ENCODE measurements around the gene TASOR.
A peak's percentile ranks its signal among the peaks of the same experiment; 100 is the strongest.
"Not testable (repeated sequence)": the region's sequence is repeated elsewhere in the genome, so short reads cannot be mapped to it uniquely, and the experiment has no call there.

TASOR gene

GRCh38 chr3:56707412-56707811, 24.3 kb upstream of the TASOR start:
- H3K4me1 ChIP-seq (ENCODE audit: control extremely low read depth in 1 of 4, control insufficient read depth in 4 of 4, insufficient read depth in 4 of 4, low read length in 3 of 4); H3K4me3 ChIP-seq (ENCODE audit: control insufficient read depth in 1 of 7, extremely low read depth in 1 of 7, insufficient read depth in 4 of 7, low read depth in 2 of 7, low read length in 6 of 7); H3K27ac ChIP-seq (ENCODE audit: insufficient read depth in 1 of 2, low read depth in 1 of 2, low read length in 2 of 2, poor library complexity in 1 of 2, severe bottlenecking in 2 of 2); DNase-seq; H3K9me3 ChIP-seq (ENCODE audit: control extremely low read depth in 1 of 5, control insufficient read depth in 4 of 5, insufficient read depth in 2 of 5, low read depth in 1 of 5, low read length in 4 of 5); H3K27me3 ChIP-seq (replicated peaks in 2 of 5; ENCODE audit: control insufficient read depth in 4 of 5, insufficient read depth in 5 of 5, low read length in 4 of 5); POLR2A ChIA-PET; H3K36me3 ChIP-seq (ENCODE audit: control insufficient read depth in 4 of 4, insufficient read depth in 4 of 4, low read length in 3 of 4): not testable (repeated sequence)
- WGBS (ENCODE audit: insufficient coverage) = no CpG with 5 or more reads among the region's 6 CpGs
- CTCF ChIA-PET = interaction anchor here (0.6 to 3.3 kb wide), 4 partner anchors 12 to 292 kb away, joined by 3 to 25 read pairs (median 4); no protein-coding TSS in a partner anchor

DNA sequence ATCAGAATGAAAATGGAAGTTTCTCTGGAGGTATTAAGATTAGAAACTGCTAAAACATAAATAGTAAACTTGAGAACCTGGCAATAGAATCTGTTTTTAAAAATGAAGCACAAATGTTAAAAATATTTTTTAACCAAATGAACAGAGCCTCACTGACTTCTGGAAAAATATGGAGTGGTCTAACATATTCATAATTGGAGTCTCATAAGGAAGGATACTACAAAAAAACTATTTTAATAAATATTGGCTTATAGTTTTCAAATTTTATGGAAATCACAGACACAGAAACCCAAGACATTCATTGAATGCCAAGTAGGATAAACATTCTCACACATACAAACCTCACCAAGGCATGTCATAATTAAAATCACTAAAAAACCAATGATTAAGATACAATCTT, 23.6 kb upstream of the TASOR start:
- no peak for DNase-seq
- Histone ChIP-seq H3K9me3 (ENCODE audit: control extremely low read depth in 1 of 5, control insufficient read depth in 4 of 5, insufficient read depth in 2 of 5, low read depth in 1 of 5, low read length in 4 of 5) (no peaks in the 10 kb centered on the region), H3K4me3 (ENCODE audit: control insufficient read depth in 1 of 7, extremely low read depth in 1 of 7, insufficient read depth in 4 of 7, low read depth in 2 of 7, low read length in 6 of 7) (no peak overlapping the region), H3K27ac (ENCODE audit: insufficient read depth in 1 of 2, low read depth in 1 of 2, low read length in 2 of 2, poor library complexity in 1 of 2, severe bottlenecking in 2 of 2) (no peak overlapping the region), H3K4me1 (ENCODE audit: control extremely low read depth in 1 of 4, control insufficient read depth in 4 of 4, insufficient read depth in 4 of 4, low read length in 3 of 4) (no peaks in the 10 kb centered on the region), H3K36me3 (ENCODE audit: control insufficient read depth in 4 of 4, insufficient read depth in 4 of 4, low read length in 3 of 4) (no peaks in the 10 kb centered on the region), H3K27me3 (replicated peaks in 2 of 5; ENCODE audit: control insufficient read depth in 4 of 5, insufficient read depth in 5 of 5, low read length in 4 of 5) (no peaks in the 10 kb centered on the region)
- ChIA-PET CTCF (interaction anchor here (7.2 to 7.4 kb wide), 2 partner anchors 94 to 283 kb away, joined by 116 to 170 read pairs; partner anchors contain the start of gene ARHGEF3), POLR2A (interaction anchor here (1.0 kb wide), 1 partner anchor 281 kb away, joined by 3 read pairs; no protein-coding TSS in a partner anchor)

- no CpG with 5 or more reads among the region's 3 CpGs for WGBS (ENCODE audit: insufficient coverage)
- CTCF ChIA-PET = interaction anchor here (0.8 to 7.4 kb wide), 10 partner anchors 9 to 291 kb away, joined by 3 to 170 read pairs (median 4); partner anchors contain the start of gene ARHGEF3
- Histone ChIP-seq H3K36me3 (ENCODE audit: control insufficient read depth in 4 of 4, insufficient read depth in 4 of 4, low read length in 3 of 4) (no peaks in the 10 kb centered on the region), H3K27ac (ENCODE audit: insufficient read depth in 1 of 2, low read depth in 1 of 2, low read length in 2 of 2, poor library complexity in 1 of 2, severe bottlenecking in 2 of 2) (no peak overlapping the region), H3K4me1 (ENCODE audit: control extremely low read depth in 1 of 4, control insufficient read depth in 4 of 4, insufficient read depth in 4 of 4, low read length in 3 of 4) (no peaks in the 10 kb centered on the region), H3K9me3 (ENCODE audit: control extremely low read depth in 1 of 5, control insufficient read depth in 4 of 5, insufficient read depth in 2 of 5, low read depth in 1 of 5, low read length in 4 of 5) (no peaks in the 10 kb centered on the region), H3K27me3 (replicated peaks in 2 of 5; ENCODE audit: control insufficient read depth in 4 of 5, insufficient read depth in 5 of 5, low read length in 4 of 5) (no peaks in the 10 kb centered on the region), H3K4me3 (ENCODE audit: control insufficient read depth in 1 of 7, extremely low read depth in 1 of 7, insufficient read depth in 4 of 7, low read depth in 2 of 7, low read length in 6 of 7) (no peak overlapping the region)
- POLR2A ChIA-PET = interaction anchor here (1.0 kb wide), 1 partner anchor 279 kb away, joined by 3 read pairs; no protein-coding TSS in a partner anchor
- no peak for DNase-seq
Observed at GRCh38 chr3:56704706-56705105, 21.6 kb upstream of the TASOR start.

DNA sequence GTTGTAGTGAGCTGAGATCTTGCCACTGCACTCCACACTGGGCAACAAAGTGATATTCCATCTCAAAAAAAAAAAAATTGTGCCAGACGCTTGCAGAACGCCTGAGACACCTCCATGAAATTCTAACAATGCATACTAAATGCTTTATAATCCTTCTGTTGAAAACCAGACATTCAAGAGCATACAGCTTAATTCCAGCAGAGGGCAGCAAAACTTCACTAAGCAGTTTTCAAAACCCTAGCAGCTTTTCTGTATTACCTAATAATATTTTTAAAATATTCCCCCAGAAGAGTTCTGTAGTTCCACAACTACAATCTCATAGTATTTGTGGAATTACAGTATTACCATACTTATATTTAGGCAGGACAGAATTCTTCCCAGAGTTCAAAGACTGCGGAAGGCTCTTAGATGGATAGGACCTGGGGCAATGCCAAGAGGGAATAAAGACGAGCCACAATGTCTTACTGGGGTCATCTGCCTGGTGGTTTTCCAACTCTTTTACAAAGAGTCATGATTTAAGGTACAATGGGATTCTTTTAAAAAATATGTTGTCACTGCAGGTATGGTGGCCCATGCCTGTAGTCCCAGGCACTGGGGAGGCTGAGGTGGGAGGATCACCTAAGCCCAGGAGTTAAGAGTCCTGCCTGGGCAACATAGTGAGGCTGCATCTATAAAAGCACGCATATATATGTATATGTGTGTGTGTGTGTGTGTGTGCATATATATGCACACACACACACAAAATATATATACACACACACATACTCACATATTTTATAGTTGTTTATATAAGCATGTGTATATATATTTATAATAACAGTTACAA, 19.6 kb upstream of the TASOR start:
- ChIA-PET CTCF (interaction anchor here (0.6 to 7.4 kb wide), 18 partner anchors 10 to 1481 kb away, joined by 3 to 170 read pairs (median 4); partner anchors contain the start of gene ARHGEF3), POLR2A (interaction anchor here (0.6 to 0.7 kb wide), 6 partner anchors 51 to 345 kb away, joined by 3 to 12 read pairs (median 5); no protein-coding TSS in a partner anchor)
- Histone ChIP-seq H3K4me1 (ENCODE audit: control extremely low read depth in 1 of 4, control insufficient read depth in 4 of 4, insufficient read depth in 4 of 4, low read length in 3 of 4) (no peaks in the 10 kb centered on the region), H3K9me3 (ENCODE audit: control extremely low read depth in 1 of 5, control insufficient read depth in 4 of 5, insufficient read depth in 2 of 5, low read depth in 1 of 5, low read length in 4 of 5) (no peaks in the 10 kb centered on the region), H3K27me3 (replicated peaks in 2 of 5; ENCODE audit: control insufficient read depth in 4 of 5, insufficient read depth in 5 of 5, low read length in 4 of 5) (no peaks in the 10 kb centered on the region), H3K27ac (ENCODE audit: insufficient read depth in 1 of 2, low read depth in 1 of 2, low read length in 2 of 2, poor library complexity in 1 of 2, severe bottlenecking in 2 of 2) (no peak overlapping the region), H3K4me3 (ENCODE audit: control insufficient read depth in 1 of 7, extremely low read depth in 1 of 7, insufficient read depth in 4 of 7, low read depth in 2 of 7, low read length in 6 of 7) (no peak overlapping the region), H3K36me3 (ENCODE audit: control insufficient read depth in 4 of 4, insufficient read depth in 4 of 4, low read length in 3 of 4) (no peaks in the 10 kb centered on the region)
- 47% methylated on average over 3 of the region's 5 CpGs for WGBS (ENCODE audit: insufficient coverage)
- peak; percentile 76 to 90 (median 80) for DNase-seq

DNA sequence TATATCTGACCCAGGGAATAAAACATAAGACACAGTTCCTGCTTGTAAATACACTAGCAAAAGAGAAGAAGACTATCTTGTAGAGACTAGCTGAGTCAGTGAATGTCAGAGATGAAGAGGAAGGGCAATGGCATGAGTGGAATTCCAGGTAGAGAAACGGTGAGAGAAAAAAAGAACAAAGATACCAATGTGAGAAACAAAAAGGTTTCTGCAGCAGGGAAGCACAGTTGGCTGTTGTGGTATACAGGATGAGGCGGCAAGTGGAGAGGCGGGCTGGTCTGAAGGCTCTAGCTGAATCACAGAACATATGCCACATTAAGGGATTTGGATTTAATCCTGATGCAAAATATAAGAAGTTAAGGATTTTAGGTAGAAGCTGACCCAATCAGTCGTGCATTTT, 17.1 kb upstream of the TASOR start:
- DNase-seq = no peak
- H3K36me3 ChIP-seq (ENCODE audit: control insufficient read depth in 4 of 4, insufficient read depth in 4 of 4, low read length in 3 of 4) = no peaks in the 10 kb centered on the region
- CTCF ChIA-PET = interaction anchor here (0.9 to 7.4 kb wide), 6 partner anchors 9 to 289 kb away, joined by 3 to 170 read pairs (median 4); partner anchors contain the start of gene ARHGEF3
- no peaks in the 10 kb centered on the region for H3K27me3 ChIP-seq (replicated peaks in 2 of 5; ENCODE audit: control insufficient read depth in 4 of 5, insufficient read depth in 5 of 5, low read length in 4 of 5)
- 72% methylated on average over 4 of the region's 4 CpGs for WGBS (ENCODE audit: insufficient coverage)
- peaks cover 0 to 9% (median 4%) of the 10 kb centered on the region in 4 experiments for H3K4me1 ChIP-seq (ENCODE audit: control extremely low read depth in 1 of 4, control insufficient read depth in 4 of 4, insufficient read depth in 4 of 4, low read length in 3 of 4)
- H3K9me3 ChIP-seq (ENCODE audit: control extremely low read depth in 1 of 5, control insufficient read depth in 4 of 5, insufficient read depth in 2 of 5, low read depth in 1 of 5, low read length in 4 of 5) = no peaks in the 10 kb centered on the region
- H3K4me3 ChIP-seq (ENCODE audit: control insufficient read depth in 1 of 7, extremely low read depth in 1 of 7, insufficient read depth in 4 of 7, low read depth in 2 of 7, low read length in 6 of 7) = no peak overlapping the region
- POLR2A ChIA-PET = no interaction called here
- H3K27ac ChIP-seq (ENCODE audit: insufficient read depth in 1 of 2, low read depth in 1 of 2, low read length in 2 of 2, poor library complexity in 1 of 2, severe bottlenecking in 2 of 2) = no peak overlapping the region

DNA sequence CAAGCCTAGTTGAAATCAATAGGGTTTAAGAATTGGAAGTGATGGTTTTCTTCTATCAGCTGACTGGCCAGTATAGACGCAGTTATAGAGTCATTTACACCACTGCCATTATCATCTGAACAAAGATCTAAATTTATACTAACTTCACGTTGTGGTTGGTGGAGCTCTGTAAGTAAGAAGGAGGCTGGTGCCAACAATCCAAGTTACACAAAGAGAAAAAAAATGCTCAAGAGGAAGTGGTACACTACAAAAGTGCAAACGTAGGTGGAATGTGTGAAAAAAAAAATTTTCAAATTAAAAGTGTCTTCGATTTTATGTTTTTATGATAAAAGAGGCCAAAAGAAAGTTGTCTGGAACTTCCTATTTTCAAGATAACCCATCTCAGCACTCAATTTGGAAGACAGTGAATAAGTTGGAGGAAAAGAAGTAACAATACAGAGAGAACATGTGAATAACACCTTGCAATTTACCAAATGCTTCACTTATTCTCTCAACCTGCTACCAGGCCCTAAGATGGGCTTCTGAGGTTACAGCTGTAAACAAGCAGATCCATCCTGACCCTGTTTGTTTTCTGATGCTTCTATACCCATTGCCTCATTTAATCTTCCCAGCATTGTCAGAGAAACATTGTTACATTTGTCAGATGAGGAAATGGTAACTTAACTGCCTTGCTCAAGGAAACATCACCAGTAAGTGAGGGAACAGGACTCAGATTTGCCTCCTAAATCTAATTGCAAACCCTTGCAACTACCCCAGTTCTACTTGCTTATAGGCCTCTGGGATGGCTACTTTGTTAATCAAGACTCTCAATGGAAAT, 12.0 kb upstream of the TASOR start:
- ChIA-PET POLR2A (no interaction called here), CTCF (interaction anchor here (1.2 to 2.2 kb wide), 7 partner anchors 10 to 298 kb away, joined by 3 to 11 read pairs (median 6); no protein-coding TSS in a partner anchor)
- Histone ChIP-seq H3K4me1 (ENCODE audit: control extremely low read depth in 1 of 4, control insufficient read depth in 4 of 4, insufficient read depth in 4 of 4, low read length in 3 of 4) (peaks cover 0 to 35% (median 30%) of the 10 kb centered on the region in 4 experiments), H3K36me3 (ENCODE audit: control insufficient read depth in 4 of 4, insufficient read depth in 4 of 4, low read length in 3 of 4) (no peaks in the 10 kb centered on the region), H3K9me3 (ENCODE audit: control extremely low read depth in 1 of 5, control insufficient read depth in 4 of 5, insufficient read depth in 2 of 5, low read depth in 1 of 5, low read length in 4 of 5) (no peaks in the 10 kb centered on the region), H3K27ac (ENCODE audit: insufficient read depth in 1 of 2, low read depth in 1 of 2, low read length in 2 of 2, poor library complexity in 1 of 2, severe bottlenecking in 2 of 2) (no peak overlapping the region), H3K4me3 (ENCODE audit: control insufficient read depth in 1 of 7, extremely low read depth in 1 of 7, insufficient read depth in 4 of 7, low read depth in 2 of 7, low read length in 6 of 7) (no peak overlapping the region), H3K27me3 (replicated peaks in 2 of 5; ENCODE audit: control insufficient read depth in 4 of 5, insufficient read depth in 5 of 5, low read length in 4 of 5) (no peaks in the 10 kb centered on the region)
- peak in 2 of 3 donors; percentile 34 to 40 for DNase-seq
- WGBS (ENCODE audit: insufficient coverage) = no CpG with 5 or more reads among the region's 4 CpGs

Data from common myeloid progenitor, CD34-positive (primary cell).